HepG2 (cell line): ENCODE data around the gene TTBK1. TPM values are rescaled to one million over a fixed set of nuclear protein-coding genes. Genes with fewer than 3 reads are reported as not detected.

ENCODE experiments used
- GTF3A ChIP-seq: sonication (generic); formaldehyde crosslinking; conservative IDR thresholded peaks from 2 replicates; pipeline ENCODE4 v1.4.0; 2020; ENCODE audit warnings: mild to moderate bottlenecking, missing genetic modification reagents
- MAFK ChIP-seq, 2 experiments: IDR thresholded peaks in 1 of 2; conservative IDR thresholded peaks in 1 of 2; 2 replicates each; pipeline ENCODE4 v1.6.1; 2011; ENCODE audit warnings: improper control_type of control experiment in 2 of 2, low read length in 2 of 2
- NFE2 ChIP-seq: sonication (generic); formaldehyde crosslinking; IDR thresholded peaks from 2 replicates; pipeline ENCODE4 v1.4.0; 2020; ENCODE audit warnings: missing genetic modification reagents
- NFKB2 ChIP-seq: sonication (generic); formaldehyde crosslinking; IDR thresholded peaks from 2 replicates; pipeline ENCODE4 v1.4.0; 2020; ENCODE audit warnings: missing genetic modification reagents, borderline replicate concordance
- NFKBIZ ChIP-seq: IDR thresholded peaks from 2 replicates; pipeline ENCODE4 v1.6.1; 2018; ENCODE audit warnings: missing genetic modification reagents, missing compliant biosample characterization
- RFX5 ChIP-seq: IDR thresholded peaks from 2 replicates; pipeline ENCODE4 v1.6.1; 2011; ENCODE audit warnings: low read depth, low read length, improper control_type of control experiment
- SRY ChIP-seq: sonication (generic); formaldehyde crosslinking; IDR thresholded peaks from 2 replicates; pipeline ENCODE4 v1.8.0; 2022; ENCODE audit warnings: mild to moderate bottlenecking, missing genetic modification reagents
- TEAD3 ChIP-seq: optimal IDR thresholded peaks from 2 replicates; pipeline ENCODE3; 2016; ENCODE audit warnings: borderline replicate concordance
- ZNF547 ChIP-seq: sonication (generic); formaldehyde crosslinking; IDR thresholded peaks from 2 replicates; pipeline ENCODE4 v1.5.1; 2020; ENCODE audit warnings: mild to moderate bottlenecking, missing genetic modification reagents
- ZNF598 ChIP-seq: sonication (generic); formaldehyde crosslinking; IDR thresholded peaks from 2 replicates; pipeline ENCODE4 v1.5.1; 2020; ENCODE audit warnings: mild to moderate bottlenecking, missing genetic modification reagents, borderline replicate concordance
- ZNF883 ChIP-seq: sonication (generic); formaldehyde crosslinking; IDR thresholded peaks from 2 replicates; pipeline ENCODE4 v1.5.1; 2020; ENCODE audit warnings: mild to moderate bottlenecking, missing genetic modification reagents; ENCODE audit errors: not compliant biosample characterization
- polyA plus RNA-seq, 8 experiments: library from polyadenylated mRNA; depleted of rRNA in 3 of 8; stranded (reverse) in 7 of 8; unstranded in 1 of 8; fragments of >200 nt; fragmentation: Illumina TruSeq in 4 of 8; extraction: Trizol in 4 of 8; gene quantifications; 2 replicates each; pipeline versions ENCODE4 v1.2.1 to v1.2.3, GENCODE V29; 2011 to 2016; ENCODE audit warnings: low read depth in 4 of 8, missing spikeins in 1 of 8, mixed read lengths in 1 of 8; ENCODE audit not compliant: insufficient read depth in 1 of 8
- total RNA-seq, 5 experiments: library from RNA; depleted of rRNA; stranded (reverse); fragments of >200 nt; fragmentation: Illumina TruSeq; extraction: Trizol; gene quantifications; 2 replicates each; pipeline ENCODE4 v1.2.3, GENCODE V29; 2016; ENCODE audit warnings: low read depth in 1 of 5
- TF ChIP-seq, protein P1 (sequence below): sonication (generic); formaldehyde crosslinking; IDR thresholded peaks from 2 replicates; pipeline ENCODE4 v1.4.0; 2020; ENCODE audit warnings: missing genetic modification reagents

Gene TTBK1
- total and polyA plus RNA-seq, 2 of the 13 experiments (the other 11 are each of a cell fraction or from before 2014, with no cell fraction given) = 0.24 to 0.33 TPM

DNA sequence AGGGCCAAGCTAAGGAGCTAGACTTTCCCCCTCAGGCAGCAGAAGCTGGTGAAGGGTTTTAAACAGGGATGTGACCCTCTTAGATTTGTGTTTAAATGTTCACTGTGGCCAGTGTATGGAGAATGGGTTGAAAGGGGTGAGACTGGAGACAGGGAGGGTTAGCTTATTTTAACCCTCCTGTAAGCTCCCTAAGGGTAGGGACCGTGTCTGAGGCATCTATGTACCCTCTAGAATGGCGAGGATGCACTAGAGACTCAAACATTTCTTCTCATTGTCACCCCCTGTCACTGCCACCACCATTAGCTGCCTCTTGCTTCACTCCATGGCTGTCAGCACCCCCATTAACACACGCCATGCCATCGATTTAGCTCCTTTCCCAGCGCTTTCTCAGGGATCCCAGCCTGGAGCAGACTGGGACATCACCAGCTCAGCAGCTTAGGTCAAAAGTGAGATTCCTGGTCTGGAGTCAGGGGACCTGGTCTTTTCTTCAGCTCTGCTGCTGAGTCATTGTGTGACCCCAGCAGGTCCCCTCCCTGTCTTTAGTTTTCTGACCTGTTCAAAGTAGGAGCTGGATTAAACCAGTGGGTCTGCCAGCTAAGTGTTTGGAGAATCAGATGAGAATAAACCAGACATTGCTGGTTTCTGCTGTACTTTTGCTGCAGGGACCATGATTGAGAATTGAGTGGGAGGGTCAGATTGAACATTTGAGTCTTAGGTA, 53.7 kb downstream of the TTBK1 start (continued):
- TF ChIP-seq, protein P1, sequence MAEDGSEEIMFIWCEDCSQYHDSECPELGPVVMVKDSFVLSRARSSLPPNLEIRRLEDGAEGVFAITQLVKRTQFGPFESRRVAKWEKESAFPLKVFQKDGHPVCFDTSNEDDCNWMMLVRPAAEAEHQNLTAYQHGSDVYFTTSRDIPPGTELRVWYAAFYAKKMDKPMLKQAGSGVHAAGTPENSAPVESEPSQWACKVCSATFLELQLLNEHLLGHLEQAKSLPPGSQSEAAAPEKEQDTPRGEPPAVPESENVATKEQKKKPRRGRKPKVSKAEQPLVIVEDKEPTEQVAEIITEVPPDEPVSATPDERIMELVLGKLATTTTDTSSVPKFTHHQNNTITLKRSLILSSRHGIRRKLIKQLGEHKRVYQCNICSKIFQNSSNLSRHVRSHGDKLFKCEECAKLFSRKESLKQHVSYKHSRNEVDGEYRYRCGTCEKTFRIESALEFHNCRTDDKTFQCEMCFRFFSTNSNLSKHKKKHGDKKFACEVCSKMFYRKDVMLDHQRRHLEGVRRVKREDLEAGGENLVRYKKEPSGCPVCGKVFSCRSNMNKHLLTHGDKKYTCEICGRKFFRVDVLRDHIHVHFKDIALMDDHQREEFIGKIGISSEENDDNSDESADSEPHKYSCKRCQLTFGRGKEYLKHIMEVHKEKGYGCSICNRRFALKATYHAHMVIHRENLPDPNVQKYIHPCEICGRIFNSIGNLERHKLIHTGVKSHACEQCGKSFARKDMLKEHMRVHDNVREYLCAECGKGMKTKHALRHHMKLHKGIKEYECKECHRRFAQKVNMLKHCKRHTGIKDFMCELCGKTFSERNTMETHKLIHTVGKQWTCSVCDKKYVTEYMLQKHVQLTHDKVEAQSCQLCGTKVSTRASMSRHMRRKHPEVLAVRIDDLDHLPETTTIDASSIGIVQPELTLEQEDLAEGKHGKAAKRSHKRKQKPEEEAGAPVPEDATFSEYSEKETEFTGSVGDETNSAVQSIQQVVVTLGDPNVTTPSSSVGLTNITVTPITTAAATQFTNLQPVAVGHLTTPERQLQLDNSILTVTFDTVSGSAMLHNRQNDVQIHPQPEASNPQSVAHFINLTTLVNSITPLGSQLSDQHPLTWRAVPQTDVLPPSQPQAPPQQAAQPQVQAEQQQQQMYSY (CRISPR knock-in tag) = peak; percentile 72; the same call in 1 of the 2 replicates
- TF ChIP-seq GTF3A (CRISPR knock-in tag) (no peak), SRY (CRISPR knock-in tag) (0 out of 2 replicates have a peak, but pooled peaks have one; percentile 10), NFE2 (peak; percentile 47; the same call in 1 of the 2 replicates), ZNF598 (CRISPR knock-in tag) (0 out of 2 replicates have a peak, but pooled peaks have one; percentile 25), ZNF883 (CRISPR knock-in tag) (peak; percentile 66), ZNF547 (CRISPR knock-in tag) (0 out of 2 replicates have a peak, but pooled peaks have one; percentile 15), RFX5 (no peak), TEAD3 (CRISPR knock-in tag) (no peak), MAFK (conservative IDR thresholded peaks at IDR 0.05 in 1 of 2, IDR thresholded peaks at IDR 0.05 in 1 of 2; ENCODE audit: low read length in 2 of 2) (peak in 1 of 2 experiments; percentile 62; a peak in 1 of 4 replicates), NFKBIZ (CRISPR knock-in tag) (no peak; the same call in 1 of the 2 replicates), NFKB2 (CRISPR knock-in tag) (no peak)
